K562 (cell line): ENCODE data around the gene MED20. TPM values are rescaled to one million over a fixed set of nuclear protein-coding genes. Genes with fewer than 3 reads are reported as not detected.

Source experiments
- CBFB ChIP-seq: sonication (generic); formaldehyde crosslinking; IDR thresholded peaks from 2 replicates; pipeline ENCODE4 v1.4.0; 2020; ENCODE audit warnings: mild to moderate bottlenecking, missing genetic modification reagents
- GATA2 ChIP-seq: sonication (generic); formaldehyde crosslinking; IDR thresholded peaks from 2 replicates; pipeline ENCODE4 v1.4.0; 2020; ENCODE audit warnings: mild to moderate bottlenecking, missing genetic modification reagents
- KHSRP ChIP-seq: fragments of 450-650 bp; IDR thresholded peaks from 2 replicates; pipeline ENCODE4 v1.6.1; 2017
- MTA2 ChIP-seq: fragments of 450-650 bp; IDR thresholded peaks from 2 replicates; pipeline ENCODE4 v1.6.1; 2016; ENCODE audit warnings: low read depth
- RUNX1 ChIP-seq: sonication (generic); IDR thresholded peaks from 2 replicates; pipeline ENCODE4 v1.6.1; 2016; ENCODE audit warnings: antibody characterized with exemption, low read depth
- SMAD1 ChIP-seq: fragments of 150-350 bp; IDR thresholded peaks from 2 replicates; pipeline ENCODE4 v1.6.1; 2014; ENCODE audit warnings: low read length, low read depth; ENCODE audit not compliant: partially characterized antibody
- SP1 ChIP-seq: sonication (generic); formaldehyde crosslinking; IDR thresholded peaks from 2 replicates; pipeline ENCODE4 v1.8.1; 2022; ENCODE audit warnings: mild to moderate bottlenecking, missing genetic modification reagents
- TSC22D4 ChIP-seq: fragments of 450-650 bp; IDR thresholded peaks from 2 replicates; pipeline ENCODE4 v1.6.1; 2016; ENCODE audit warnings: missing genetic modification characterization, missing biosample characterization, control low read depth
- ZNF41 ChIP-seq: fragments of 250-450 bp; sonication (Bioruptor Pico); conservative IDR thresholded peaks from 2 replicates; pipeline ENCODE4 v1.4.0; 2020; ENCODE audit warnings: mild to moderate bottlenecking
- ZNF778 ChIP-seq: fragments of 450-650 bp; formaldehyde crosslinking; IDR thresholded peaks from 2 replicates; pipeline ENCODE4 v1.4.0; 2020; ENCODE audit warnings: mild to moderate bottlenecking, moderate library complexity
- polyA plus RNA-seq, 8 experiments: library from polyadenylated mRNA; depleted of rRNA in 4 of 8; stranded (reverse) in 5 of 8; unstranded in 3 of 8; fragments of >200 nt; fragmentation: Nextera tagmentation in 2 of 8; fragmentation: Illumina TruSeq in 1 of 8; extraction: Ambion mirVana in 2 of 8; extraction: Trizol in 1 of 8; gene quantifications; 2 replicates each; pipeline versions ENCODE4 v1.2.1 to v1.2.3, GENCODE V29; 2011 to 2014; ENCODE audit warnings: inconsistent platforms in 1 of 8, missing spikeins in 1 of 8
- total RNA-seq, 7 experiments: library from RNA; depleted of rRNA in 6 of 7; stranded (reverse); fragments of >200 nt in 6 of 7; fragmentation: Illumina TruSeq in 2 of 7; extraction: Trizol in 2 of 7; gene quantifications; 2 replicates each; pipeline versions ENCODE4 v1.2.1 to v1.2.3, GENCODE V29; 2011 to 2021; ENCODE audit warnings: low replicate concordance in 1 of 7
- TF ChIP-seq, protein P1 (sequence below): sonication (generic); formaldehyde crosslinking; IDR thresholded peaks from 2 replicates; pipeline ENCODE4 v1.8.0; 2022; ENCODE audit warnings: mild to moderate bottlenecking, missing genetic modification reagents
- TF ChIP-seq, protein P2 (sequence below), 2 experiments: fragments of 450-650 bp; IDR thresholded peaks; 2 replicates each; pipeline ENCODE4 v1.6.1; 2016; ENCODE audit warnings: mild to moderate bottlenecking in 2 of 2, borderline replicate concordance in 1 of 2, low read depth in 1 of 2, moderate library complexity in 1 of 2
- TF ChIP-seq, protein P3 (sequence below): conservative IDR thresholded peaks from 2 replicates; pipeline ENCODE4 v1.6.1; 2011; ENCODE audit warnings: low read depth, mild to moderate bottlenecking, low read length; ENCODE audit not compliant: control insufficient read depth
- TF ChIP-seq, protein P4 (sequence below): fragments of 250-450 bp; sonication (Bioruptor Pico); IDR thresholded peaks from 2 replicates; pipeline ENCODE4 v1.8.0; 2022; ENCODE audit warnings: inconsistent platforms

MED20 gene
- total and polyA plus RNA-seq, 9 of the 15 experiments (the other 6 are each of a cell fraction or from before 2014, with no cell fraction given), result 27.3 to 80.9 (median 46.0) TPM

DNA sequence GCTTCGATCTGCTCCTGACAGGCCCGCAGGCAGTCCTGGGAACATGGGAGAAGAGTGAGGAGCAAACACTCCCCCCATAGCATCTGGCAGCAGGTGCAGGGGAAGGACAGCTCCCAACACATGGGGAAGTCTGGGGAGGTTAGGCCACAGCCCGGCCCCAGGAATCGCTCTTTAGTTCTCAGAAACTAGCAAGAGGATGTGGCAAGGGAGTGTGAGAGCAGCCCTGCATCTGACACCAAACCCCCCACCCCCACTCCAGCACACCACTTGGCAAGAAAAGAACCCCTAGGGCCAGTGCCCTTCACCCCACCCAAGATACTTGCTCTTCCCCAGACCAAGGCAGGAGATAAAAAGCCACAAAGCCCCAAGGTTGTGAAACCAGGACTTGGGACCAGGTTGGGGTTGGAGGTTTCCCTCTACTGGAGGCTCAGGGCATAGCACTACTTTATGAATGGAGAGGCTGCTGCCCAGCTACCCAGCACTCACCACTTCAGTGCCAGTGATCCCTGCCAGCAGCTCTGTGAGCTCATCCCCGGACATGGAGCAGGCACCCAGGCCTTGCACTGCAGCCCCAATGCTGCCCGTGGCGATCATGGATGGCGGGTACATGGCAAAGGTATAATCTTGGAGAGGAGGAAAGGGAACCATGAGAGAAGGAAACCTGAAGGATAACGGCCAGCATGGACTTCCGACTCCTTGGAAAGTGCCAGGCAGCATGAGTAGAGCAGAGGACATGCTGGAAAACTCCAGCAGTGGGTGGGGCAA is 15.3 kb upstream of the MED20 start (continued):
- TF ChIP-seq, protein P1, sequence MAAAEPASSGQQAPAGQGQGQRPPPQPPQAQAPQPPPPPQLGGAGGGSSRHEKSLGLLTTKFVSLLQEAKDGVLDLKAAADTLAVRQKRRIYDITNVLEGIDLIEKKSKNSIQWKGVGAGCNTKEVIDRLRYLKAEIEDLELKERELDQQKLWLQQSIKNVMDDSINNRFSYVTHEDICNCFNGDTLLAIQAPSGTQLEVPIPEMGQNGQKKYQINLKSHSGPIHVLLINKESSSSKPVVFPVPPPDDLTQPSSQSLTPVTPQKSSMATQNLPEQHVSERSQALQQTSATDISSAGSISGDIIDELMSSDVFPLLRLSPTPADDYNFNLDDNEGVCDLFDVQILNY (CRISPR knock-in tag), result peak; percentile 61; the same call in 1 of the 2 replicates
- TF ChIP-seq TSC22D4 (tag) (no peak), KHSRP (no peak), ZNF778 (CRISPR knock-in tag) (no peak), ZNF41 (CRISPR knock-in tag) (no peak), MTA2 (0 out of 2 replicates have a peak, but pooled peaks have one; percentile 28), SP1 (CRISPR knock-in tag) (peak; percentile 62; the same call in 1 of the 2 replicates), GATA2 (CRISPR knock-in tag) (peak; percentile 84), RUNX1 (peak; percentile 87; the same call in 1 of the 2 replicates), SMAD1 (peak; percentile 74), CBFB (peak; percentile 96)
- TF ChIP-seq, protein P2, sequence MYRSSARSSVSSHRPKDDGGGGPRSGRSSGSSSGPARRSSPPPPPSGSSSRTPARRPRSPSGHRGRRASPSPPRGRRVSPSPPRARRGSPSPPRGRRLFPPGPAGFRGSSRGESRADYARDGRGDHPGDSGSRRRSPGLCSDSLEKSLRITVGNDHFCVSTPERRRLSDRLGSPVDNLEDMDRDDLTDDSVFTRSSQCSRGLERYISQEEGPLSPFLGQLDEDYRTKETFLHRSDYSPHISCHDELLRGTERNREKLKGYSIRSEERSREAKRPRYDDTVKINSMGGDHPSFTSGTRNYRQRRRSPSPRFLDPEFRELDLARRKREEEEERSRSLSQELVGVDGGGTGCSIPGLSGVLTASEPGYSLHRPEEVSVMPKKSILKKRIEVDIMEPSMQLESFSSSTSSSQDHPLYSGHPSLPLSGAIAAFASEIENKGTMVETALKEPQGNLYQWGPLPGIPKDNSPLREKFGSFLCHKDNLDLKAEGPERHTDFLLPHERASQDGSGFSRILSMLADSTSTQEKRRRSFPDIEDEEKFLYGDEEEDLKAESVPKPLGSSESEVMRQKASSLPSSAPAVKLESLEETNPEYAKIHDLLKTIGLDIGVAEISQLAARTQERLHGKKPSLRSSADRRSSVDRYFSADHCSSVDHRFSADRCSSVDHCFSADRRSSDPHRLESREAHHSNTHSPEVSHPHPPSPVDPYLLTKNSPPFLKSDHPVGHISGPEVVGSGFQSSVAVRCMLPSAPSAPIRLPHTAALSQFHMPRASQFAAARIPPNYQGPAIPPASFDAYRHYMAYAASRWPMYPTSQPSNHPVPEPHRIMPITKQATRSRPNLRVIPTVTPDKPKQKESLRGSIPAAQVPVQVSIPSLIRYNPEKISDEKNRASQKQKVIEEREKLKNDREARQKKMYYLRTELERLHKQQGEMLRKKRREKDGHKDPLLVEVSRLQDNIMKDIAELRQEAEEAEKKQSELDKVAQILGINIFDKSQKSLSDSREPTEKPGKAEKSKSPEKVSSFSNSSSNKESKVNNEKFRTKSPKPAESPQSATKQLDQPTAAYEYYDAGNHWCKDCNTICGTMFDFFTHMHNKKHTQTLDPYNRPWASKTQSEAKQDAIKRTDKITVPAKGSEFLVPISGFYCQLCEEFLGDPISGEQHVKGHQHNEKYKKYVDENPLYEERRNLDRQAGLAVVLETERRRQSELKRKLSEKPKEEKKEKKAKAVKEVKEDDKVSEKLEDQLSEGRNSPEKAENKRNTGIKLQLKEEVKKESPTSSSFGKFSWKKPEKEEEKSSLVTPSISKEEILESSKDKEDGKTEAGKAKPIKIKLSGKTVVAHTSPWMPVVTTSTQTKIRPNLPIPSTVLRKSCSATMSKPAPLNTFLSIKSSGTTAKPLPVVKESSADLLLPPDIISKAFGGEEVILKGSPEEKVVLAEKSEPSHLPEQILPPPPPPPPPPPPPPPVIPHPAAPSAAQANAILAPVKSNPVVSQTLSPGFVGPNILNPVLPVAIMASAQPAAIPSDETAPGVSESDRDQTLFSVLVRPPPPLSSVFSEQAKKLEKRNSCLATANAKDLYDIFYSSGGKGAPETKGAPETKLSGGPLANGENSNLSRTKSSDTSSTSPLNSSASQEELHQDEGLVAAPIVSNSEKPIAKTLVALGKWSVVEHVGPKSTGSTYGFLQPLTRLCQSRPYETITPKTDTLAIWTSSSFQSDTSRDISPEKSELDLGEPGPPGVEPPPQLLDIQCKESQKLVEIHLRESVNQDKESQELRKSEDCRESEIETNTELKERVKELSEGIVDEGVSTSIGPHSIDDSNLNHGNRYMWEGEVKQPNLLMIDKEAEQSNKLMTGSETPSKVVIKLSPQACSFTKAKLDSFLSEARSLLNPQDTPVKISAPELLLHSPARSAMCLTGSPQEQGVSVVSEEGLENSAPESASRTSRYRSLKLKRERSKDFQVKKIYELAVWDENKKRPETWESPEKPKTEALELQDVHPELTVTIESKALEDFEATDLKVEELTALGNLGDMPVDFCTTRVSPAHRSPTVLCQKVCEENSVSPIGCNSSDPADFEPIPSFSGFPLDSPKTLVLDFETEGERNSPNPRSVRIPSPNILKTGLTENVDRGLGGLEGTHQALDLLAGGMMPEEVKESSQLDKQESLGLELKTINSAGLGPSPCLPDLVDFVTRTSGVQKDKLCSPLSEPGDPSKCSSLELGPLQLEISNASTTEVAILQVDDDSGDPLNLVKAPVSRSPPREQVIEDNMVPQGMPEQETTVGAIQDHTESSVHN (IDR thresholded peaks at IDR 0.05; ENCODE audit: borderline replicate concordance in 1 of 2, low read depth in 1 of 2), result 0 out of 4 replicates have a peak, but pooled peaks of 1 of the 2 experiments have one; percentile 43
- TF ChIP-seq, protein P3, sequence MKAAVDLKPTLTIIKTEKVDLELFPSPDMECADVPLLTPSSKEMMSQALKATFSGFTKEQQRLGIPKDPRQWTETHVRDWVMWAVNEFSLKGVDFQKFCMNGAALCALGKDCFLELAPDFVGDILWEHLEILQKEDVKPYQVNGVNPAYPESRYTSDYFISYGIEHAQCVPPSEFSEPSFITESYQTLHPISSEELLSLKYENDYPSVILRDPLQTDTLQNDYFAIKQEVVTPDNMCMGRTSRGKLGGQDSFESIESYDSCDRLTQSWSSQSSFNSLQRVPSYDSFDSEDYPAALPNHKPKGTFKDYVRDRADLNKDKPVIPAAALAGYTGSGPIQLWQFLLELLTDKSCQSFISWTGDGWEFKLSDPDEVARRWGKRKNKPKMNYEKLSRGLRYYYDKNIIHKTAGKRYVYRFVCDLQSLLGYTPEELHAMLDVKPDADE, result 0 out of 2 replicates have a peak, but pooled peaks have one; percentile 18
- TF ChIP-seq, protein P4, sequence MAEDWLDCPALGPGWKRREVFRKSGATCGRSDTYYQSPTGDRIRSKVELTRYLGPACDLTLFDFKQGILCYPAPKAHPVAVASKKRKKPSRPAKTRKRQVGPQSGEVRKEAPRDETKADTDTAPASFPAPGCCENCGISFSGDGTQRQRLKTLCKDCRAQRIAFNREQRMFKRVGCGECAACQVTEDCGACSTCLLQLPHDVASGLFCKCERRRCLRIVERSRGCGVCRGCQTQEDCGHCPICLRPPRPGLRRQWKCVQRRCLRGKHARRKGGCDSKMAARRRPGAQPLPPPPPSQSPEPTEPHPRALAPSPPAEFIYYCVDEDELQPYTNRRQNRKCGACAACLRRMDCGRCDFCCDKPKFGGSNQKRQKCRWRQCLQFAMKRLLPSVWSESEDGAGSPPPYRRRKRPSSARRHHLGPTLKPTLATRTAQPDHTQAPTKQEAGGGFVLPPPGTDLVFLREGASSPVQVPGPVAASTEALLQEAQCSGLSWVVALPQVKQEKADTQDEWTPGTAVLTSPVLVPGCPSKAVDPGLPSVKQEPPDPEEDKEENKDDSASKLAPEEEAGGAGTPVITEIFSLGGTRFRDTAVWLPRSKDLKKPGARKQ, result no peak
